Mucosa of stomach (tissue), 1 donor: Measurements from ENCODE around the gene ASF1B.

Source experiments
- H3K27me3 ChIP-seq: one replicate; pipeline ENCODE4 v1.7.0; 2013; ENCODE audit warnings: mild to moderate bottlenecking, low read length; ENCODE audit not compliant: control insufficient read depth, insufficient read depth
- H3K36me3 ChIP-seq: one replicate; pipeline ENCODE4 v1.7.0; 2013; ENCODE audit warnings: low read length; ENCODE audit not compliant: control insufficient read depth, insufficient read depth
- H3K4me1 ChIP-seq: one replicate; pipeline ENCODE4 v1.7.0; 2013; ENCODE audit warnings: mild to moderate bottlenecking, low read length; ENCODE audit not compliant: control insufficient read depth, insufficient read depth
- H3K4me3 ChIP-seq: one replicate; pipeline ENCODE4 v1.7.0; 2013; ENCODE audit warnings: low read length
- H3K9ac ChIP-seq: one replicate; pipeline ENCODE4 v1.7.0; 2013; ENCODE audit warnings: mild to moderate bottlenecking, low read length, moderate library complexity
- H3K9me3 ChIP-seq: one replicate; pipeline ENCODE4 v1.7.0; 2013; ENCODE audit warnings: mild to moderate bottlenecking, low read length, moderate library complexity; ENCODE audit not compliant: control insufficient read depth
- donor health status: Pancreatic carcinoma.

ASF1B gene

GRCh38 chr19:14167576-14168138 lies 31.3 kb upstream of the ASF1B start:
- no peak overlapping the region for H3K4me3 ChIP-seq
- H3K9ac ChIP-seq = no peak overlapping the region

GRCh38 chr19:14166999-14167575 lies 30.7 kb upstream of the ASF1B start:
- no peaks in the 10 kb centered on the region for H3K27me3 ChIP-seq
- H3K4me1 ChIP-seq = no peaks in the 10 kb centered on the region
- no peaks in the 10 kb centered on the region for H3K36me3 ChIP-seq
- H3K9ac ChIP-seq = no peak overlapping the region
- no peaks in the 10 kb centered on the region for H3K9me3 ChIP-seq
- H3K4me3 ChIP-seq = no peak overlapping the region

More at GRCh38 chr19:14167576-14168138, 31.3 kb upstream of the ASF1B start:
- Histone ChIP-seq H3K9me3 (no peaks in the 10 kb centered on the region), H3K27me3 (no peaks in the 10 kb centered on the region), H3K4me1 (no peaks in the 10 kb centered on the region), H3K36me3 (no peaks in the 10 kb centered on the region)

- no peak overlapping the region for H3K4me3 ChIP-seq
- no peak overlapping the region for H3K9ac ChIP-seq
These were observed 29.8 kb upstream of the ASF1B start for GRCh38 chr19:14165990-14166830.

GRCh38 chr19:14164724-14165493 lies 28.5 kb upstream of the ASF1B start:
- Histone ChIP-seq H3K9ac (no peak overlapping the region), H3K4me3 (no peak overlapping the region), H3K4me1 (no peaks in the 10 kb centered on the region), H3K27me3 (no peaks in the 10 kb centered on the region), H3K9me3 (no peaks in the 10 kb centered on the region), H3K36me3 (no peaks in the 10 kb centered on the region)

More at GRCh38 chr19:14165990-14166830, 29.8 kb upstream of the ASF1B start:
- H3K4me1 ChIP-seq = no peaks in the 10 kb centered on the region
- H3K27me3 ChIP-seq = no peaks in the 10 kb centered on the region
- H3K9me3 ChIP-seq = no peaks in the 10 kb centered on the region
- no peaks in the 10 kb centered on the region for H3K36me3 ChIP-seq

GRCh38 chr19:14164082-14164481 lies 27.7 kb upstream of the ASF1B start:
- H3K27me3 ChIP-seq = no peaks in the 10 kb centered on the region
- no peaks in the 10 kb centered on the region for H3K36me3 ChIP-seq
- H3K9me3 ChIP-seq = no peaks in the 10 kb centered on the region
- no peak overlapping the region for H3K9ac ChIP-seq
- no peak overlapping the region for H3K4me3 ChIP-seq
- H3K4me1 ChIP-seq = no peaks in the 10 kb centered on the region

GRCh38 chr19:14162871-14163297 lies 26.5 kb upstream of the ASF1B start:
- Histone ChIP-seq H3K4me3 (no peak overlapping the region), H3K36me3 (no peaks in the 10 kb centered on the region), H3K9ac (no peak overlapping the region), H3K4me1 (no peaks in the 10 kb centered on the region), H3K9me3 (no peaks in the 10 kb centered on the region), H3K27me3 (no peaks in the 10 kb centered on the region)

- H3K4me1 ChIP-seq = no peaks in the 10 kb centered on the region
- no peaks in the 10 kb centered on the region for H3K27me3 ChIP-seq
- H3K9me3 ChIP-seq = no peaks in the 10 kb centered on the region
- peaks cover 8% of the 10 kb centered on the region for H3K36me3 ChIP-seq
- no peak overlapping the region for H3K9ac ChIP-seq
- no peak overlapping the region for H3K4me3 ChIP-seq
These were observed 24.9 kb upstream of the ASF1B start for GRCh38 chr19:14161305-14161704.

- Histone ChIP-seq H3K4me3 (no peak overlapping the region), H3K36me3 (peaks cover 8% of the 10 kb centered on the region), H3K4me1 (no peaks in the 10 kb centered on the region), H3K9me3 (no peaks in the 10 kb centered on the region), H3K9ac (no peak overlapping the region), H3K27me3 (no peaks in the 10 kb centered on the region)
These were observed 23.8 kb upstream of the ASF1B start for GRCh38 chr19:14160017-14160703.

- H3K27me3 ChIP-seq = no peaks in the 10 kb centered on the region
- no peaks in the 10 kb centered on the region for H3K4me1 ChIP-seq
- H3K4me3 ChIP-seq = no peak overlapping the region
- no peak overlapping the region for H3K9ac ChIP-seq
- H3K9me3 ChIP-seq = no peaks in the 10 kb centered on the region
- H3K36me3 ChIP-seq = peaks cover 8% of the 10 kb centered on the region
These were observed 22.7 kb upstream of the ASF1B start for GRCh38 chr19:14159059-14159458.

- Histone ChIP-seq H3K27me3 (no peaks in the 10 kb centered on the region), H3K4me1 (no peaks in the 10 kb centered on the region), H3K9me3 (no peaks in the 10 kb centered on the region), H3K4me3 (no peak overlapping the region), H3K36me3 (peaks cover 8% of the 10 kb centered on the region), H3K9ac (no peak overlapping the region)
These were observed 22.1 kb upstream of the ASF1B start for GRCh38 chr19:14158276-14159023.
